NCI-H1105 (cell line): ENCODE measurements around the gene CASK.
"Not testable (repeated sequence)": the region's sequence is repeated elsewhere in the genome, so short reads cannot be mapped to it uniquely, and the experiment has no call there.

ENCODE experiments used
- DNase-seq: peaks from one replicate; lab custom pipeline; 2025; lab: John Stamatoyannopoulos, UW

The CASK gene

DNA sequence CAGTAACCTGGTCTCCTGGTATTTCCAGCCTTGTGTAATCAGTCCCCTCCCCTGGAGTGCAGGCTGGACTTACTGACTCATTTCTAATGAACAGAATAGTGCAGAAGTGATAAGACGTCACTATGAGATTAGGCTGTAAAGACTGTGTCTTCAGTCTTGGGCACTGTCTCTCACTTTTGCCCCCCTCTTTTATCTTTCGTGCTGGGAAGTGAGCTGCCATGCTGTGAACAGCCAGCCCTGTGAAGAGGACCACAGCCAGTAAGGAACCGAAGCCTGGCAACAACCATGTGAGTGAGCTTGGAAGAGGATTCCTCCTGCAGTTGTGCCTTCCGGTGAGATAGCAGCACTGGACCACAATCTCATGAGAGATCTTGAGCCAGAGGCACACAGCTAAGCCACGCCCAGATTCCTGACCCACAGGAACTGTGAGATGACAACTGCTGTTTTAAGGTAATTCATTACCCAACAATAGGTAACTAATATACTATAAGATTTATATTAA lies 302.1 kb downstream of the CASK start:
- DNase-seq, result no peak

DNA sequence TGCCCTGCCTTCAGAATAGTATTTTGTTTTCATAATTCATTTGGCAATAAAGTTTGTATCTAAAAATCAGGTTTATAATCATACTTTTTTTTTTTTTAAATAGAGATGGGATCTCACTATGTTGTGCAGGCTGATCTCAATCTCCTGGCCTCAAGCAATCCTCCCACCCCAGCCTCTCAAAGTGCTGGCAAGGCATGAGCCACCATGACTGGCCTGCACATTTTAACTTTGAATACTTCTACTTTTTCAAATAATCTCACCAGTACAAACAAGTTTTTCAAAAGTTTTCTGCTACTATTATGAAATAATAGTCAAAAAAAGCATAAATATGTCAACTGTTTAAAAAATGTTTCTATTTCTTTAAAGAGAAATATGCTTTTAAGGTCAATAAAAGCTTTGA lies 304.1 kb downstream of the CASK start:
- DNase-seq, result no peak

DNA sequence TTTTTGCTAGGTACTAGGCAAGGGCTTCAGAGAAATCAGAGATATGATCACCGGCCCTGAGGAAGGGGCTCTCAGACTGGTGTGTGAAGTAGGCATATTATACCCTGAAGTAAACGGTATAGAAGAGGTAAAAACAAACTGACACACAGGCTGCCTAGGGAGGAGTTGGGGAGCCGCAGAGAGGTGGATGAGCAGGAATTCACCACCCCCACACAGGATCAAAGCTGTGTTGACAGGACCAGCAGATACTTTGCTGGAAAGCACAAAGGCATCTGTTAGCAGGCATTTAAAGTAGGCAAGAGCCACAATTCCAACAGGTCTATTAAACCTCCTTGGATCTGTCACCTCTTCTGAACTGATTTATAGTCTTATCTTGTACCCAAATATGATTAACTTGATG lies 306.4 kb downstream of the CASK start:
- no peak for DNase-seq

DNA sequence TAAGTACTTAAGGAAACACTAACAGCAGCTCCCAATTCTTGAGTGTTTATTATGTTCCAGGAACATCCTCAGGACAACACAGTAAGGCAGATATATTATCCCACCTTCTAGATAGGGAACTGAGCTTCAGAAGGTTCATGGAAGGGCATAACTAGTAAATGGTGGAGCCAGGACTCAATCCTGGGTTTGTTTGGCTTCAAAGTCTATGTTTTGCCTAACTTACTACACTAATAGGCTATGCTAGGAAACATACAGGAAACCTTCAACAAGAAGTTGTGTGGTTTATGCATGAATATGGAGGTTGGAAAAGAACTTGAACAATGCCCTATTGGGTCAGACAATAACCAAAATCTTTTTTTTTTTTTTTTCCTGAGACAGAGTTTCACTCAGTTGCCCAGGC lies 307.1 kb downstream of the CASK start:
- DNase-seq, result no peak

DNA sequence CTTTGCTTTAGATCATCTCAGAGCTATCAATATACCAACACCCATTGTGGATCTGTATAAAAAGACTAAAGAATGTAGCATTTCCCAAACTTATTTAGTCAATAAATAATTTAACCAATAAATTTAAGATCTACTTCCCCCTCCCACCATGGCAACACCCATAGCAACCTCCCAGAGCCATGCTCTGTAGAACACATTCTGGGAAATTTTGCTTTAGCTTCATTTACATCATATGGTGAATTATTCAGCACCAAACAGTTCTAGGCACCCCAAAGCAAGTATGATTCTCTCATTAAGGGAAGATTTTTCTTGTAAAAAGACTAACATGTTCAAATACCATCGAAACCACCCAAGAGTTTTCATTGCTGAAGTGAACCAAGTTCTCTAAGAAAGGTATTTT lies 315.1 kb downstream of the CASK start:
- no peak for DNase-seq

DNA sequence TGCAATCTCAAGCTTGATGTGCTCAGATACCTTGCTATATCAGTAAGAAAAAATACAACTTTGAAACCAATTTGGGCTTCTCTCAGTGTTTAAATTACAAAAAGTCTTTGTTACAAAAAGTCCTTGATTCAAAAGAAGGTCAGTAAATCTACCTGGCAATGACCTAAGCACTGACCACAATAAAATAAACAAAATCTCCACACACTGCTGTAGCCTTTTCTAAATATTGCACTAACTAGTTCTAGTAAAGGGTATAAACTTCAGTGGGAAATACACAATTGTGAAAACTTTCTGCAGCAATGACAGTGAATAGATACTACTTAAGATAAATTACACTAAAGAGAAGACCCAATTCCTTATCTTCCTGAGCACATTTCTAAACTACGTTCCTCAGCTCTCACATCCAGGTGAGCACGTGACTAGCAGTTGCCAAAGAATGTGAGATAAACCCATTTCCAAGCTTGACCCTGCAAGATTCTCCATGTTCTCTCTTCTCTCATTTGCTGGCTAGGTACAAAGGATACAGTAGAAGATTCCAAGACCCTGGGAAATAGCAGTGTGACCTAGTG lies 316.0 kb downstream of the CASK start:
- no peak for DNase-seq

DNA sequence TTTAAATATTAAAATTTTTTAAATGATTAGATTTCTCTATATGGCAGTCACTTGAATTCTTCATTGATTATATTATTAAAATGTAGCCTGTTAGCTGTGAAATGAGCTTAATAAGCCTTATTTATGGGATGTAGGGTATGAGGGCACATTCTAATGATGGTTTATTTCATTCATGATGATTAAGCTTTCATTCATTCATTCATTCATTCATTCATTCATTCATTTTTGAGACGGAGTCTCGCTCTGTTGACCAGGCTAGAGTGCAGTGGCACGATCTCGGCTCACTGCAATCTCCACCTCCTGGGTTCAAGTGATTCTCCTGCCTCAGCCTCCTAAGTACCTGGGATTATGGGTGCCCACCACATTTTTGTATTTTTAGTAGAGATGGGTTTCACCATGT lies 317.3 kb downstream of the CASK start:
- not testable (repeated sequence) for DNase-seq

DNA sequence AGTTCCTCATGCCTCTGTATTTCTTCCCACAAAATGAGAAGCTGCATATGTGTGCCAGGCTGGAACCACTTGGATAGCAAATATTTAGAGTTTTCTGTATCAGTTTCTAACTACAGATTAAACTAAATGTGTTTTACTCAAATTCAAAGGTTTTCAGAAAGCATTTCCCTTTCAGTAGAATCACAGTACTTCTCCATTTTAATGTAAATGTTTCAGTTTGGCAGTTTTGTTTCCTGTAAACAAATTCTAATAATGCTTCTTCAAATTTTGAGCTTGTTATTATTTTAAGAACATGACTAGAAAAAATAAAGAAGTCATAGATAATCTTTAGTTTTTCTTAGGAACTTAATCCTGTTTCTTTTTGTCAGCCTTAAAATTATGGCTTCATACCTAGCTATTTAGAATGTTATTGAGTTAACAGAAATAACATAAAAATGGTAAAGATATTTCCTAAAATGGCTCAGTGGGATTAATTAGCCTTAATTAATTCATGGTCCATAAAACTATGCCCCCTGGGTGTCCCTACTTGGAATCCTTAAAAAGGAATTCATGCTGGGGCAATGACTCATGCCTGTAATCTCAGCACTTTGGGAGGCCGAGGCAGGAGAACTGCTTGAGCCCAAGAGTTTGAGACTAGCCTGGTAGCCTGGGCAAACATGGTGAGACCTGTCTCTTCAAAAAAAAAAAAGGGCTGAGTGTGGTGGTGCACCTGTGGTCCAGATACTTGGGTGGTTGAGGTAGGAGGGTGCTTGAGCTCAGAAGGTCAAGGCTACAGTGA lies 318.4 kb downstream of the CASK start:
- DNase-seq, result no peak

DNA sequence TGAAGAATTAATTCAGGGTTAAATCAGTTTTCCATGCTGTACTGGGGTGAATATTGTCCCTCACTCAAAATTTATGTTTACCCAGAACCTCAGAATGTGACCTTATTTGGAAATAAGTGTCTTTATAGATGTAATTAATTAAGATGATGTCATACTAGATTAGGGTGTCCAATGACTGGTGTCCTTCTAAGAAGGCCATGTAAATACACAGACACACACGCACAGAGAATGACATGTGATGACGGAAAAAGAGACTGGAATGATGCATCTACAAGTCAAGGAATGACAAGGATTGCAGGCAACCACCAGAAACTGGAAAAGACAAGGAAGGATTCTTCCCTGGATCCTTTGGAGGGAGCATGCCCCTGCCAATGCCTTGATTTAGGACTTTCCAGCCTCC lies 319.2 kb downstream of the CASK start:
- DNase-seq, result no peak

DNA sequence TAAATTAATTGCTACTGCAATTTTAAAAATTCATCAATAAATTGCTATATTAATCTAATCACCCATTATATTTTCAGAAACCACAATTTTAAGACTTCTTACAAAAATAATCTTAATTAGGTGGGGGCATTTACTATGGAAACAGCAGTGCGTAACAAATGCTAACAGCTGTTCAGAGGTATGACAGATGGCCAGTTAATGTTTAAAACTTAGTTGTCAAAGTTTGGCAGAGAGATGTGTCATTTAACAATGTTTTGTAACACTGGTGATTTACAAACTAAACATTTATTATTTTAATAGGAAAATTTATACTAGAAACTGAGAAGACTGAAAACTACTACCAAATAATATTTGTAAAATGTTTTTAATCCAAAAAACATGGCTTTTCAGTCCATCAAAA lies 319.8 kb downstream of the CASK start:
- no peak for DNase-seq

DNA sequence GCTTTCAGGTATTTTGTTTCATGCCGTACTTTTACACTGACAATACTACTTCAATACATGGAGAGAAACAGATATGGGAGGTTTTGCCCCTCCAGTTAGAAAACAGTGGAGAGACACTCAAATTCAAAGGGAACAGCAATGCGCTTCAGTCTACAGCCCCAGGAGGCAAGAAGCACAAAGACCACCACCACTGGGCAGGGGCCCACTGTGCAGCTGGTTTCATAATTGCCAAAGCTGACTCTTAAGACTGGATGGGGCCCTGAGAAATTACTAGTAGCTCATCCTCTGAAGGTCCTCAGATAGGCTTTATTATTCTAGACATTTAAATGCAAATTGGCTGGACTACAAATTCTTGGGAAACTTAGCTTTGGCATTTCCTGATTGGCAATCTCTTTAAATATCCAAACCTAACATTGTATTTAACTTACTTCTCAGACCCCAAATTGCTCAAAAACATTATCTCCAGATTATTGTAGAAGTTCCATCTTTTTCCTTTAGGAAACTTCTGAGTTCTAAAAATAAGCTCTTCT lies 320.5 kb downstream of the CASK start:
- DNase-seq, result no peak

DNA sequence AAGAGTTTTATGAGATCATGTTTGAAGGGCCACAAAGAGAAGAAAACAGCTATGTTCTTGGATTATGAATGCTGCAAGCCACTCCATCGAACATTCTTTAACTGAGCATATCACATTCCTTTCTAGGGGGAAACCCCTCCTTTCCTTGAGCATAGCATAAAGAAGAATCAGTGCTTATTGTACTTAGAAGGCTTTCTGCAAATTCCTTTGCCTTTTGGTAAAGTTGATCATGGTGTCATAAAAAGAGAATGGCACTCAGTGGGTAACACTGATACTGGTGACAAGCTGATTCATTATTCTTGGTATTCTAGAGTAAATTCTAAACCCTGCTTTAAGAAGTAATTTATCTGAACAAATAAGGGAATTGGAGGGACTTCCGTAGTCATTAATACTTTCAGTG lies 323.1 kb downstream of the CASK start:
- DNase-seq, result no peak

DNA sequence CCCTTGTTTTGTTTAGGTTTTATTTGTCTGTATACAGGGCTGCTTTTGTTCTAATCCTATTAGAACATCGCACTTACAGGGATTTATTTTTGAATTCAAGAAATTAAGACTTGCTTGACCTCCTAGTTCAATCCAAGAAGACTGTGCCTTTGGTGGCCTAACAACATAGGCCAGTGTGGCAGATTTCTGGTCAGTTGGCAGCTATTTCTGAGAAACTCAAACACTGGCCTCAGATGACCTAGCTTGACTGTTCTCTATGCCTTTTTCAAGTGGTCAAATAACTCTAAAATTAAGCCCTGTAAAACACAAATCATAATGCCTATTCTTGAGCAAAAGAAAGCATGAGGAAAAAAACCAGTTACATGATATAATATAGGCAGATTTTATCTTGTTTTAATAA lies 323.8 kb downstream of the CASK start:
- DNase-seq, result no peak

DNA sequence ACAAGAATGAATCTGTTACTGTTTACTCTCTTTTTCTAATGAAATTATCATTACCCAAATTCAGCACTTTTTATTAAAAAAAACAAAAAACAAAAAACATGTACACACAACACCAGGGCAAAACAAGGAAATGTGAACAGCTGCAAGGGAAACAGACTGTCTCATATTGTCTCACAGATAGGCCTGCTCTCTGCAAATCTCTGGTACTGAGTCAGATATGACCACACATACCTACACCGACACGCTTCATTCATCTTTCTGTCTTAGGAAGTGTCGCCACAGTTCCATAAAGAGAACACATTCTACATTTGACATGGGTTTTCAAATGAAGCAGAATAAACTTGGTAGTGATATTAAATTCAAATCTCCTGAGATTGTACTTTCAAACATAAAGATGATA lies 326.8 kb downstream of the CASK start:
- DNase-seq, result no peak

DNA sequence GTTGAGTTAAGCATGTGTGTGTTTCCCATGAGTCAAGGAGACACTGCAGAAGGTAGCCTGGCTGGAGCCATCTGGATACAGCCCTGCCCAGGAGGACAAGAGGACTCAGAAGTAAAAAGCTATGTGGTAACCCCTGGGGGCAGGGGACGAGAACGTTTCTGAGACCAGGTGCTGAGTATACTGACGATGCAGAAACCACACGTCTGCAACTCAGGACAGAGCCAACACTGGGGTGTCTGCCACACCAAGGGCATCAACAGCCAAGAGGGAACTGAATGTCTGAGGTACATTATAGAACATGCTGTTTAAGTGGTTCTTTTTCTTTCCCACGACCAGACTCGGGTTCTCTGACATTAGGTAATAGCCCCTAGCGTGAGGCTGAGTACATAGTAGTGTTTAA lies 328.7 kb downstream of the CASK start:
- no peak for DNase-seq

DNA sequence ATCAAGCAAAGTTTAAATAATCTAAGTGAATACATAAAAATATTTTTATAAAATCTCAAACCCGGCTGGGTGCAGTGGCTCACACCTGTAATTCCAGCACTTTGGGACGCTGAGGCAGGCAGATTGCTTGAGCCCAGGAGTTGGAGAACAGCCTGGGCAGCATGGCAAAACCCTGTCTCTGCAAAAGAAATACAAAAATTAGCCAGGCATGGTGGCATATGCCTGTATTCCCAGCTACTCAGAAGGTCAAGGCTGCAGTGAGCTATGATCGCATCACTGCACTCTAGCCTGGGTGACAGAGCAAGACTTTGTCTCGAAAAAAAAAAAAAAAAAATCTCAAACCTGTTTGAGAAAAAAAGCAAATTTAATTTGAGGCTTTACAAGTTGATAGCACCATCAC lies 331.4 kb downstream of the CASK start:
- no peak for DNase-seq

DNA sequence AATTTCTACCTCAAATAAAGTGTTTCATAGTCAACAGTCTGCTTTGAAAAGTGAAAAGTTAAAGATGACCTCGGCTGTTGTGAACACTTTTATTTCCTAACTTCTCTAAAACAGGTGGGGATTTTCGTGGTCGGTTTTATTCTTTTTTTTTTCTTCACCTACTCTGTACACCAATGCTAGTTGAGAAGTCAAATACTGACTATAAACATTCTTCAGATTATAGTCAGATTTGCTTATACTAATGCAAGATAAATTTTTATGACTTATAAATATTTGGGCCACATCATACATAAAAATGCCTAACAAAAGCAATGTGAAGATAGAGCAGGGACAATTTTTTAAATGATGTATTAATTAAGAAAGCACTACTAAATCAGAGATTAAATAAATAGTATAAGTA lies 332.7 kb downstream of the CASK start:
- DNase-seq, result no peak

DNA sequence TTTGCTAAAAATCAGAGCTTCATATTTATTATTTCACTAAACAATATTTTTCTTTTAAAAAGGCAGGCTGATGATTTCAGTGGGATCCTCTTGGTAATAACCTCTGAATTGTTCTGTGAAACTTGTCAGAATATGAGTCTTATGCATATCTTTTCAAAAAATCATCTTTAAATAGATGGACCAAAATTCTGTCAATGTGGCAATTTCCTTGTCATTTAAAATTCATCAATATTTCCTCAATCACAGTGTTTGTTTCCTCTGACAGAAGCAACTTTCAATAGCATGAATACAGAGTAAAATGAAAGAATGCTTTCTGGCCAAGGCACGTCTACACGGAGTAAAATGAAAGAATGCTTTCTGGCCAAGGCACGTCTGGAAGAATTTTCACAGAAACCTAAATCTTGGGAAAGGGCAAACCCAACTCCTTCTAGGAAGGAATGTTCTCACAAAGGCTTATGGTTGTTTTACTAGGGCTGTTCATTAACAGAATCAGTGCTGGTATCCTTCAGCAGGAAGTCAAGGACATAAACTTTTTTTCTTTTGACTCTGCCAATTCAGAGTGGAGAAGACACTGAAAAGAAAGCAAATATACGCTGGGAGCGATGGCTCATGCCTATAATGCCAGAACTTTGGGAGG lies 333.6 kb downstream of the CASK start:
- DNase-seq, result no peak

DNA sequence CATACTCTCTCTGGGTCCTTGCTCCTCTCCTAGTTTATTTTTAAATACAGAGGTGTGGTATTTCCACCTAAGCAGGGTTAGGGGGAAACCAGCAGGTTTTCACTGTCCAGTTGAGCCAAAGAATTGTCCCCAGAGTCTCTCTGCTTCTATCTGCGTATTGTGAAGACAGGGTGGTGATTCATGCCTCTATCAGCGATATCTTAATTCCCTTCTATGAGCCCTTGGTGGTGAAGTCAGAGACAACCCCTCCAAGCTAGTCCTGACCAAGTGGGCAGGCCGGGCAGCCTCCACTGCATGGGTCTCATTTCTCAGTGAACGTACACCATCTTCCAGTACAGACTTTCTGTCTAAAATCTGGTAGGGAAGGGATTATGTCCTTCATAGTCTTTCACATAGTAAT lies 335.1 kb downstream of the CASK start:
- DNase-seq, result no peak

DNA sequence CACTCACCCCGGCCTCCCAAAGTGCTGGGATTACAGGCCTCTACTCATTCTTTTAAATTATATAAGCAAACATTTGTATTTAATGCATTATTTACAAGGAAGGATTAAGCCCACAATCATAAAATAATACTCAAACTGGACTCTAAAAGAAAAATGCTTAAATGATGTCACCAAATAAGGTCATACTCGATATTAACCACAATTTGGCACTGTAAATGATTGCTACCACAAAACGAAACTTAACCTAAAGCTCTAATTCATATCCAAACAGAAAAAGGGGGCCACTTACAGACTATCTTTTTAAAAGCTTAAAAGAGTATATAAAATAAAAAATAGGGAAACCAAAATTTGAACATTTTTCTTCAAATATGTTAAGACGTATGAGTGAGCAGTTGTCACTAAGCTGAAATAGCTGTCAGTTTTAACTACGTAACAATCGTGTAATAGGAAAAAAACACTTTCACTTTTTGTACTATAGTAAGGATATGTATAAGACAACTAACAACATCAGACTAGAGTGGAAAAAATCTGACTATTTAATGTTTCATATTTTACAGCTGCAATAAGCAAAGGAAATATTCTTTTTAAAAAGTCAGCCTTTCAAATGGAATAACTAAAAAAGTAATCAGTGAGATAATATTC lies 342.8 kb downstream of the CASK start:
- DNase-seq, result no peak

DNA sequence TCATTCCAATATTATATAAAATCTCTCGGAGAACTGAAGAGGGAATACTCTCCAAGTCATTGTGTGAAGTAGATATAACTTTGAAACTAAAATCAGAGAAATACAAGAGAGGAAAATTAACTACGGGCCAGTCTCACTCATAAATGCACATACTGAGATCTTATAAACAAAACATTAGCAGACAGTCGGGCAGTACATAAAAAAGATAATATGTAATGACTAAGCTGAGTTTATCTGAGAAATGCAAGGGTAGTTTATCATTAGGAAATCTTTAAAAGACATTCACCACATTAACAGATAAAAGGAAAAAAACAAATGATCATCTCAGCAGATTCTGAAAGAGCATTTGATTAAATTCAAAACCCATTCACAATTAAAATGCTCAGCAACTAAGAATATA lies 359.5 kb downstream of the CASK start:
- no peak for DNase-seq

DNA sequence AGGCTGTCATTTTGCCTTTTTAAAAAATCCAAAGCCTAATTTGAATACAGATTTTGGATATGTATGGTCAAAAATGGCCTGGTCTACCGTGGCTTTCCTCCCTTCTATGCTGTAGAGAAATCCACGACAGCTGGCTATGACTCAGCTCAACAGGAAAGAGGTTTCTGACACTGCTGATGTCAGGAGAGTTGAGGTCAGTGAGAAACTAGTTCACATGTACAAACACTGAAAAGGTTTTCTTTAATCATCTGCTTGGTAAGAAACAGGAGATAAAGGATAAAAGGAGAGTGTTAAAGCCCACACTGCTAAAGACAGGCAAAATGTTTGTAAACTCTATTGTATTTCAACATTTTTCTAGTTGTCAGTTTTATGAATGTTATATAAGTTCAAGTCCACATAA lies 362.3 kb downstream of the CASK start:
- DNase-seq, result no peak
